PC-9 (cell line): ENCODE data around the gene DDR2. TPM values are rescaled to one million over a fixed set of nuclear protein-coding genes. Genes with fewer than 3 reads are reported as not detected.
A peak's percentile ranks its signal among the peaks of the same experiment; 100 is the strongest.
"Not testable (repeated sequence)": the region's sequence is repeated elsewhere in the genome, so short reads cannot be mapped to it uniquely, and the experiment has no call there.

Source experiments
- BruUV-seq: library from RNA; stranded (reverse); fragments of 400-500 nt; replicated peaks from 2 replicates; lab custom pipeline; 2021; lab: Mats Ljungman, UMichigan
- CTCF ChIA-PET: fragments of 300-600 bp; sonication (Branson Sonifier 250); formaldehyde crosslinking; loops from one replicate; lab custom pipeline; 2022; ENCODE audit warnings: antibody characterized with exemption; lab: Charles Lee
- POLR2A ChIA-PET: fragments of 300-600 bp; sonication (Branson Sonifier 250); formaldehyde crosslinking; loops from one replicate; lab custom pipeline; 2022; ENCODE audit warnings: antibody characterized with exemption; ENCODE audit not compliant: unreplicated experiment; lab: Charles Lee
- DNase-seq, 2 experiments: peaks; one replicate each; pipeline versions ENCODE4 v3.0.0 to v3.0.0-alpha.2; 2015 to 2022; ENCODE audit warnings: mixed read lengths in 1 of 2
- H2AFZ ChIP-seq: fragments of 200-600 bp; sonication (generic); 2 replicates; pipeline ENCODE4 v1.8.1; 2017; ENCODE audit warnings: antibody characterized with exemption
- H3F3A ChIP-seq: fragments of 200-600 bp; sonication (generic); 2 replicates; pipeline ENCODE4 v1.8.1; 2017; ENCODE audit warnings: antibody characterized with exemption, mild to moderate bottlenecking, low read depth; ENCODE audit not compliant: insufficient read depth
- H3K27ac ChIP-seq: fragments of 200-600 bp; sonication (generic); 2 replicates; pipeline ENCODE4 v1.6.1; 2016; ENCODE audit warnings: mixed run types
- H3K27me3 ChIP-seq: fragments of 200-600 bp; sonication (generic); 2 replicates; pipeline ENCODE4 v1.6.1; 2016; ENCODE audit warnings: low read depth, mixed run types; ENCODE audit not compliant: insufficient read depth
- H3K36me3 ChIP-seq: fragments of 200-600 bp; sonication (generic); 2 replicates; pipeline ENCODE4 v1.6.1; 2016; ENCODE audit warnings: low read depth, mixed run types
- H3K4me1 ChIP-seq: fragments of 200-600 bp; sonication (generic); replicated peaks from 2 replicates; pipeline ENCODE4 v1.6.1; 2016; ENCODE audit warnings: mixed run types; ENCODE audit not compliant: insufficient read depth
- H3K4me2 ChIP-seq: fragments of 200-600 bp; sonication (generic); 2 replicates; pipeline ENCODE4 v1.6.1; 2017; ENCODE audit warnings: mixed run types
- H3K4me3 ChIP-seq: fragments of 200-600 bp; sonication (generic); 2 replicates; pipeline ENCODE4 v1.6.1; 2016; ENCODE audit warnings: mixed run types
- H3K79me2 ChIP-seq: fragments of 200-600 bp; sonication (generic); 2 replicates; pipeline ENCODE4 v1.6.1; 2017; ENCODE audit warnings: low read depth, mixed run types
- H3K9me2 ChIP-seq: fragments of 200-600 bp; sonication (generic); 2 replicates; pipeline ENCODE4 v1.8.1; 2017; ENCODE audit warnings: mild to moderate bottlenecking; ENCODE audit not compliant: insufficient read depth
- H3K9me3 ChIP-seq: fragments of 200-600 bp; sonication (generic); 2 replicates; pipeline ENCODE4 v1.8.1; 2016; ENCODE audit warnings: low read depth; ENCODE audit not compliant: insufficient read depth
- H4K20me1 ChIP-seq: fragments of 200-600 bp; sonication (generic); 2 replicates; pipeline ENCODE4 v1.8.1; 2017; ENCODE audit not compliant: insufficient read depth
- EZH2 ChIP-seq: fragments of 200-600 bp; sonication (generic); IDR thresholded peaks from 2 replicates; pipeline ENCODE4 v1.8.0; 2017; ENCODE audit warnings: antibody characterized with exemption, low read depth
- intact Hi-C: fragments of 100-400 bp; cut with micrococcal nuclease; formaldehyde crosslinking; loops from one replicate; pipeline ENCODE4 v1.10.0; 2022; ENCODE audit not compliant: unreplicated experiment
- total RNA-seq: library from RNA; stranded (reverse); gene quantifications from 2 replicates; pipeline ENCODE4 v1.2.3, GENCODE V29; 2021
- TF ChIP-seq, protein P1 (sequence below): fragments of 200-600 bp; sonication (generic); conservative IDR thresholded peaks from 2 replicates; pipeline ENCODE4 v1.6.1; 2017; ENCODE audit warnings: mixed run types, antibody characterized with exemption, mild to moderate bottlenecking, moderate library complexity

DDR2 gene
- total RNA-seq, 1 experiment from 2014 or later: 0.35 TPM

- Histone ChIP-seq H2AFZ (no peak overlapping the region), H3K9me2 (no peaks in the 10 kb centered on the region), H3K9me3 (no peaks in the 10 kb centered on the region), H3K36me3 (no peaks in the 10 kb centered on the region), H3K4me3 (no peak overlapping the region), H3K79me2 (no peaks in the 10 kb centered on the region), H3F3A (no peaks in the 10 kb centered on the region), H3K27me3 (no peaks in the 10 kb centered on the region), H3K27ac (no peak overlapping the region), H3K4me2 (no peak overlapping the region), H4K20me1 (no peaks in the 10 kb centered on the region), H3K4me1 (no peaks in the 10 kb centered on the region)
- no TSS peak for BruUV-seq
- intact Hi-C loops: no loop called here
- DNase-seq: no peak
- CTCF ChIA-PET: no interaction called here
- no peak for TF ChIP-seq EZH2
- TF ChIP-seq, protein P1, sequence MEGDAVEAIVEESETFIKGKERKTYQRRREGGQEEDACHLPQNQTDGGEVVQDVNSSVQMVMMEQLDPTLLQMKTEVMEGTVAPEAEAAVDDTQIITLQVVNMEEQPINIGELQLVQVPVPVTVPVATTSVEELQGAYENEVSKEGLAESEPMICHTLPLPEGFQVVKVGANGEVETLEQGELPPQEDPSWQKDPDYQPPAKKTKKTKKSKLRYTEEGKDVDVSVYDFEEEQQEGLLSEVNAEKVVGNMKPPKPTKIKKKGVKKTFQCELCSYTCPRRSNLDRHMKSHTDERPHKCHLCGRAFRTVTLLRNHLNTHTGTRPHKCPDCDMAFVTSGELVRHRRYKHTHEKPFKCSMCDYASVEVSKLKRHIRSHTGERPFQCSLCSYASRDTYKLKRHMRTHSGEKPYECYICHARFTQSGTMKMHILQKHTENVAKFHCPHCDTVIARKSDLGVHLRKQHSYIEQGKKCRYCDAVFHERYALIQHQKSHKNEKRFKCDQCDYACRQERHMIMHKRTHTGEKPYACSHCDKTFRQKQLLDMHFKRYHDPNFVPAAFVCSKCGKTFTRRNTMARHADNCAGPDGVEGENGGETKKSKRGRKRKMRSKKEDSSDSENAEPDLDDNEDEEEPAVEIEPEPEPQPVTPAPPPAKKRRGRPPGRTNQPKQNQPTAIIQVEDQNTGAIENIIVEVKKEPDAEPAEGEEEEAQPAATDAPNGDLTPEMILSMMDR: no peak
- POLR2A ChIA-PET: no interaction called here
These were observed 150.4 kb downstream of the DDR2 start for GRCh38 chr1:162782671-162783070.

GRCh38 chr1:162784926-162785325, 152.7 kb downstream of the DDR2 start:
- DNase-seq, H3K4me3 ChIP-seq, POLR2A ChIA-PET, H4K20me1 ChIP-seq, intact Hi-C loops, H2AFZ ChIP-seq, BruUV-seq, H3K9me3 ChIP-seq, H3K9me2 ChIP-seq, H3K4me2 ChIP-seq, CTCF ChIA-PET, H3K79me2 ChIP-seq, H3K36me3 ChIP-seq, H3K4me1 ChIP-seq, H3K27ac ChIP-seq, H3K27me3 ChIP-seq, H3F3A ChIP-seq: not testable (repeated sequence)

GRCh38 chr1:162788783-162789182, 156.5 kb downstream of the DDR2 start:
- H4K20me1 ChIP-seq, H2AFZ ChIP-seq, H3K27me3 ChIP-seq, BruUV-seq, POLR2A ChIA-PET, H3K9me2 ChIP-seq, intact Hi-C loops, H3K79me2 ChIP-seq, H3F3A ChIP-seq, CTCF ChIA-PET, DNase-seq, H3K27ac ChIP-seq, H3K4me1 ChIP-seq, H3K36me3 ChIP-seq, H3K4me3 ChIP-seq, H3K9me3 ChIP-seq, H3K4me2 ChIP-seq: not testable (repeated sequence)

DNA sequence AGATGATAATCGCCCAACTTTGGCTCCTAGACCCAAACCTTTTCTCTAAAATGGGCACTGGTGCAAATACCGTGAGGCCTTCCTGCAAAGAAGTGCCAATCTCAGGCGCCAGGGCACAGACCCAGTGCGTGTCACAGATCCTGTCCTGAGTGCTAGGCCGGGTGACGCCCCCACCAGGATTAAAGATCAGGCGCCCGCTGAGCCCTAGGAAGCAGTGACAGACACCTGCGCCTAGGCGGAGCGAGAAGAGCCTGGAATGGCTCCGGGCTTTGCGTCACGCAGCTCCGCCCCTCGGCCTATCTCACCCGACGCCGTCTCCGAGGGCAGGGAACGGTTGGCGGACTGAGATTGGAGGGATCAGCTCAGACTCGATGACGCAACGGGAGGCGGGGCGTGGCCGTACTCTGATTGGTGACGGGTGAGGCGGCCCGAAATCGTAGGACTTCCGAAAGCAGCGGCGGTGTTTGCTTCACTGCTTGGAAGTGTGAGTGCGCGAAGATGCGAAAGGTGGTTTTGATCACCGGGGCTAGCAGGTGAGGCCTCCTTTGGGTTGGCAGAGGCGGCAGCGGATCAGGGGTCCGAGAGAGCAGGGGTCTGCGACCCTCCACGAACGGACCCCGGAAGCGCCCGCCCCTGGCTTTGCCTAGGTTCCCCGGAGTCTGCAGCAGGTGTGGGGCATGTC, 158.2 kb downstream of the DDR2 start, which contains the start of gene HSD17B7:
TSS of gene HSD17B7 (plus strand) at position 400 of the 682 bp plus-strand sequence. CDS start at position 499, 99 bp downstream.
- peak within 1 kb of the TSS; percentile 85 for H3K4me2 ChIP-seq
- BruUV-seq, H3K4me1 ChIP-seq, intact Hi-C loops, H3K27me3 ChIP-seq, CTCF ChIA-PET, H3K9me3 ChIP-seq, H3K79me2 ChIP-seq, H3F3A ChIP-seq, H3K36me3 ChIP-seq, H4K20me1 ChIP-seq, H3K9me2 ChIP-seq: not testable (repeated sequence)
- POLR2A ChIA-PET: interaction anchor here (0.7 kb wide), 1 partner anchor 94 kb away, joined by 11 read pairs; no protein-coding TSS in a partner anchor
- DNase-seq: peak; percentile 79 to 82
- H3K4me3 ChIP-seq: peak within 1 kb of the TSS; percentile 60
- peak within 1 kb of the TSS; percentile 82 for H2AFZ ChIP-seq
- H3K27ac ChIP-seq: peak within 1 kb of the TSS; percentile 56

- POLR2A ChIA-PET: not testable (repeated sequence)
These were observed 158.7 kb downstream of the DDR2 start for GRCh38 chr1:162790985-162791357.

GRCh38 chr1:162794284-162794683, 162.0 kb downstream of the DDR2 start:
- H3K27ac ChIP-seq, CTCF ChIA-PET, DNase-seq, H3K79me2 ChIP-seq, H3K27me3 ChIP-seq, H3K4me3 ChIP-seq, H3F3A ChIP-seq, H3K9me2 ChIP-seq, intact Hi-C loops, H2AFZ ChIP-seq, POLR2A ChIA-PET, H3K4me1 ChIP-seq, H3K9me3 ChIP-seq, H4K20me1 ChIP-seq, H3K36me3 ChIP-seq, BruUV-seq, H3K4me2 ChIP-seq: not testable (repeated sequence)

More at GRCh38 chr1:162790985-162791357, 158.7 kb downstream of the DDR2 start:
- peak overlapping the region; percentile 60; the same call in 1 of the 2 replicates for H3K4me3 ChIP-seq
- peak overlapping the region; percentile 74; the same call in 1 of the 2 replicates for H2AFZ ChIP-seq
- H4K20me1 ChIP-seq, intact Hi-C loops, CTCF ChIA-PET, H3K36me3 ChIP-seq, H3K4me1 ChIP-seq, H3K9me3 ChIP-seq, H3K79me2 ChIP-seq, H3K27me3 ChIP-seq, H3F3A ChIP-seq, H3K9me2 ChIP-seq: not testable (repeated sequence)
- H3K27ac ChIP-seq: 0 out of 2 replicates have a peak overlapping the region, but pooled peaks have one; percentile 37
- TSS peak; percentile 75 for BruUV-seq
- DNase-seq: peak in 1 of 2 experiments; percentile 12
- H3K4me2 ChIP-seq: peak overlapping the region; percentile 76
